Prostate gland (tissue), 2 donors: ENCODE measurements around the gene PDE9A.

Experiments used
- CTCF ChIP-seq, 4 experiments: fragments of 200-600 bp in 2 of 4; fragments of 450-650 bp in 2 of 4; sonication (generic) in 2 of 4; IDR thresholded peaks; 1 replicate in 3 of 4; 2 replicates in 1 of 4; pipeline ENCODE4 v1.5.1; 2016 to 2019; ENCODE audit warnings: antibody characterized with exemption in 4 of 4, mild to moderate bottlenecking in 2 of 4, moderate library complexity in 2 of 4
- POLR2A ChIP-seq: fragments of 450-650 bp; IDR thresholded peaks from one replicate; pipeline ENCODE4 v1.6.1; 2016; ENCODE audit warnings: antibody characterized with exemption, mild to moderate bottlenecking

- TF ChIP-seq CTCF (IDR thresholded peaks at IDR 0.05): no peak
- no peak for TF ChIP-seq POLR2A
Observed at GRCh38 chr21:42777757-42778344, 124.4 kb downstream of the PDE9A start.
